Measurements from ENCODE around the gene NUDT7. TPM values are rescaled to one million over a fixed set of nuclear protein-coding genes. Genes with fewer than 3 reads are reported as not detected.

Gene NUDT7
- total RNA-seq, 1 donor, result 9.2 TPM

DNA sequence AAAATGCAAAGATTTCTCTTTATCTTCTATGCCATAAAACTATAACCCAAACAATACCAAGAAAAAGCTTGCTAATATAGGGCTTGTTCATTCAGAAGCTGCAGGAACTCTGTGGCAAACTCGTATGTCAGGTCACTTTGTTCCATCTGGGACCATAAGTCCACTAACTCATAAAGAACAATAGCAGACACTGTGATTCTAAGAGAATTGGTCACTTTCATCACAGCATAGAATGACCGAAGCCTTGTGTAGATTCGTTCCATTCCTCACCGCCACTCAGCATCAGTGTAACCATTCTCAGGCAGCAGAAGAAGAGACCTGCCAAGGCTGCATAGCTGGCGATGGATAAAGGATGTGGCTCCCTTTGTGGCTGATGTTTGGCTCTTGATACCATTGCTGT lies 35.7 kb downstream of the NUDT7 start:
- H3K4me3 ChIP-seq (ENCODE audit: low read depth, low read length), result no peak overlapping the region
- TF ChIP-seq, protein P1, sequence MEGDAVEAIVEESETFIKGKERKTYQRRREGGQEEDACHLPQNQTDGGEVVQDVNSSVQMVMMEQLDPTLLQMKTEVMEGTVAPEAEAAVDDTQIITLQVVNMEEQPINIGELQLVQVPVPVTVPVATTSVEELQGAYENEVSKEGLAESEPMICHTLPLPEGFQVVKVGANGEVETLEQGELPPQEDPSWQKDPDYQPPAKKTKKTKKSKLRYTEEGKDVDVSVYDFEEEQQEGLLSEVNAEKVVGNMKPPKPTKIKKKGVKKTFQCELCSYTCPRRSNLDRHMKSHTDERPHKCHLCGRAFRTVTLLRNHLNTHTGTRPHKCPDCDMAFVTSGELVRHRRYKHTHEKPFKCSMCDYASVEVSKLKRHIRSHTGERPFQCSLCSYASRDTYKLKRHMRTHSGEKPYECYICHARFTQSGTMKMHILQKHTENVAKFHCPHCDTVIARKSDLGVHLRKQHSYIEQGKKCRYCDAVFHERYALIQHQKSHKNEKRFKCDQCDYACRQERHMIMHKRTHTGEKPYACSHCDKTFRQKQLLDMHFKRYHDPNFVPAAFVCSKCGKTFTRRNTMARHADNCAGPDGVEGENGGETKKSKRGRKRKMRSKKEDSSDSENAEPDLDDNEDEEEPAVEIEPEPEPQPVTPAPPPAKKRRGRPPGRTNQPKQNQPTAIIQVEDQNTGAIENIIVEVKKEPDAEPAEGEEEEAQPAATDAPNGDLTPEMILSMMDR (IDR thresholded peaks at IDR 0.05; ENCODE audit: insufficient read depth, low read length), result no peak
- no peak for DNase-seq (ENCODE audit: low read depth)

DNA sequence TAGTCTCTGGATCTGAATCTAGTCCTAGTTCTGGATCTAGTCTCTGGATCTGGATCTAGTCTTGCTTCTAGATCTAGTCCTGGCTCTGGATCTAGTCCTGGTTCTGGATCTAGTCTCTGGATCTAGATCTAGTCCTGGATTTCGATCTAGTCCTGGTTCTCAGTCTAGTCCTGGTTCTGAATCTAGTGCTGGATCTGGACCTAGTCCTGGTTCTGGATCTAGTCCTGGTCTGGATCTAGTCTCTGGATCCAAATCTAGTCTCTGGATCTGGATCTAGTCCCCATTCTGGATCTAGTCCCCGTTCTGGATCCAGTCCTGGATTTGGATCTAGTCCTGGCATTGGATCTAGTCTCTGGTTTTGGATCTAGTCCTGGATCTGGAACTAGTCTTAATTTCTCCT lies 36.2 kb downstream of the NUDT7 start:
- DNase-seq (ENCODE audit: low read depth), result no peak
- no peak overlapping the region for H3K4me3 ChIP-seq (ENCODE audit: low read depth, low read length)
- TF ChIP-seq, protein P1 (IDR thresholded peaks at IDR 0.05; ENCODE audit: insufficient read depth, low read length), result no peak

DNA sequence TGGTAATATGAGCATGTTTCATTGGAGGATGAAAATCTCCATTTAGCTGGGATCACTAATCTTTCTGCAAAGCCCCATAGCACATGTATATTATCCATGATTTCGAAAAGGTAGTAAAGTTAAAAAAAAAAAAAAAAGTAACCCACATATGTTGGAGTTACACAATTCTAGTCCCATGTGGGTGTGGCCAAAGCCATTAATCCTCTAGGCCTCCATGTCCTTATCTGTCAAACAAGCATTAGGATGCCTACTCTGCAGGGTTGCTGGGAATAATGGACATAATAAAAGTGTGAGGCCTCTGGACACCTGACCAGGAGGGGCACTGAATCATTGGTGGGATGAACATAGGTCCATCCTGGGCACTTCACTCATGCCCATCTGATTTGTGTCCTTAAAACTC lies 36.9 kb downstream of the NUDT7 start:
- DNase-seq (ENCODE audit: low read depth), result no peak
- no peak overlapping the region for H3K4me3 ChIP-seq (ENCODE audit: low read depth, low read length)
- TF ChIP-seq, protein P1 (IDR thresholded peaks at IDR 0.05; ENCODE audit: insufficient read depth, low read length), result no peak

DNA sequence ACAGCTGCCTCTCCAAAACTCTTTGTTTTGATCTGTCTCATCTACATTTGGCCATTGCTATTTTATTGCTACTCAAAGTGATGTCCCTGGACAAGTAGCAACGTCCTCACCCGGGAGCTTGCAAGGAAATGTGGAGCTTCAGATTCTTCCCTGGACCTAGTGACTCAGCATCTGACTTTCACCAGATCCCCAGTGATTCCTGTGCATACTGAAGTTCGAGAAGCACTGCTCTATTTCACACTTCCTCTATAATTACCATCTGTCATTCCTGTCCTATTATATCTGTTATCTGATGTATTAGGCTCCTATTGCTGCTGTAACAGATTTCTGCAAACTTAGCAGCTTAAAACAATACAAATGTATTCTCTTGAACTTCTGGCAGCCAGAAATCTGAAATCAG lies 37.5 kb downstream of the NUDT7 start:
- DNase-seq (ENCODE audit: low read depth), result peak; percentile 30
- TF ChIP-seq, protein P1 (IDR thresholded peaks at IDR 0.05; ENCODE audit: insufficient read depth, low read length), result no peak

DNA sequence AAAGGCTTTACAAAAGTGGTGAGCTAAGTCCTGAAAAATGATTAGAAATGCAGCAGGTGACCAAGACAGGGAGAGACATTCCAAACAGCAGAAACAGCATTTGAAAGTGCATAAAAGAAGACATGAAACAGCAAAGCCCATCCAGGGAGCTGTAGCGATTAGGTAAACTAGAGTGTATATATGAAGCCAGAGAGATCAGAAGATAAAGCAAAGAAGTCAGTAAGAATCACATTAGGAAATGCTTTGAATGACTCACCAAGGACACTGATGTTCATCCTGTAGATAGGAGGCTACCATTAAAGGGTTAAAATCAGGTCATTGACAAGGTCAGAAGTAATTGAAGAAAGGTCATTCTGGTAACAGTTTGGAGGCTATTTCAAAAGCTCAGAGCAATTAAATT lies 38.5 kb downstream of the NUDT7 start:
- no peak for DNase-seq (ENCODE audit: low read depth)
- TF ChIP-seq, protein P1 (IDR thresholded peaks at IDR 0.05; ENCODE audit: insufficient read depth, low read length), result no peak
- H3K4me3 ChIP-seq (ENCODE audit: low read depth, low read length), result no peak overlapping the region

More for the DNA sequence above, 37.5 kb downstream of the NUDT7 start:
- H3K4me3 ChIP-seq (ENCODE audit: low read depth, low read length), result no peak overlapping the region

DNA sequence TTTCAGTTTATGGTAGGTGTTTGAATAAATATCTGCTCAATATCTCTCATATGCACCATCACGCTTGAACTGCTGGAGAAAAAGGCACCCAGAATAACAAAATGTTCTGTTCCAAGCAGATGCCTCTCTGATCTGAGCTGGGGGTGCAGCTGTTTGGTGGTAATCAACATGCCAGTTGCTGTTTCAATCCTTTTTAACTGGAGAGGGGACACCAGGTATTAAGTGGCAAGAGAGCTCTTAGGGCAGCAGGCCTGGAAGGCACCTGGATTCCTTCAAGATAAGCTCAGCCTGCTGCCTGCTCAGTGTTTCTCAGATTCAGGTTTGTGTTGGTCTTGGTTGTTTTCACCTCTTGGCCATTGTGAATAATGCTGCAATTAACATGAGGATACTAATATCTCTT lies 38.9 kb downstream of the NUDT7 start:
- TF ChIP-seq, protein P1 (IDR thresholded peaks at IDR 0.05; ENCODE audit: insufficient read depth, low read length), result no peak
- H3K4me3 ChIP-seq (ENCODE audit: low read depth, low read length), result no peak overlapping the region
- no peak for DNase-seq (ENCODE audit: low read depth)

DNA sequence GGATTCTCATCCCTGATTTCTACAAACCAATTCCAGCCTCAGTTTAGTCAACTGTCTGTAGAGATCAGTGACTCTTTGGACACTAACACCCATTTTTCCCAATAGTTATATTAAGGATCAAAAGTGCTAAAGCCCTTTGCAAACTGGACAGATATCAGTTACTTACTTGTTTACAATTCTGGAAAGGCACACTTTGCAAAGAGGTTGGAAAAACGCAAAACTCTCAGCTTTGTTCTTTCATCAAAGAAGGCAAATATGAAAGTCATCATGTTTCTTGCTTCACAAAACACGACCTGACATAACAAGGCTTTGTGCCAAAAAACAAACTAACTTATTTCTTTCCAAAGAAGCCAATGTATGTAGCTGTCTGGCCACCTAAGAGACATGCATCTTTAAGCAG lies 39.9 kb downstream of the NUDT7 start:
- DNase-seq (ENCODE audit: low read depth), result no peak
- H3K4me3 ChIP-seq (ENCODE audit: low read depth, low read length), result no peak overlapping the region
- TF ChIP-seq, protein P1 (IDR thresholded peaks at IDR 0.05; ENCODE audit: insufficient read depth, low read length), result no peak
